ENCODE measurements around the gene NUDT22.

DNA sequence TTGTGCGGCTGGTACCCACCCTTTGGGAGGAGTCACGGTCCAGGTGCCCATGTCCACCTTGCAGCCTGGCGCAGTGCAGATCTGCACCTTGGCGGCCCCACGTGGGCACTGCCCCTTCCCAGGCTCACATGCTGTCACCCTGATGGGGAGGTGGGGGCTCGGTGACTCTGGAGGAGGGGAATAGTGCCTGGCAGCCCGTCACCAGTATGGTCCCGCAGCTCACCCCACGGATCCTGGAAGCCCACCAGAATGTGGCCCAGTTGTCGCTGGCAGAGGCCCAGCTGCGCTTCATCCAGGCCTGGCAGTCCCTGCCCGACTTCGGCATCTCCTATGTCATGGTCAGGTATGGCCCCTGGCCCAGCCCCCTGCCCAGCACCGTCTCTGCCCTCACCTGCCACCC, 5.3 kb upstream of the NUDT22 start:
- TF ChIP-seq, protein P1, sequence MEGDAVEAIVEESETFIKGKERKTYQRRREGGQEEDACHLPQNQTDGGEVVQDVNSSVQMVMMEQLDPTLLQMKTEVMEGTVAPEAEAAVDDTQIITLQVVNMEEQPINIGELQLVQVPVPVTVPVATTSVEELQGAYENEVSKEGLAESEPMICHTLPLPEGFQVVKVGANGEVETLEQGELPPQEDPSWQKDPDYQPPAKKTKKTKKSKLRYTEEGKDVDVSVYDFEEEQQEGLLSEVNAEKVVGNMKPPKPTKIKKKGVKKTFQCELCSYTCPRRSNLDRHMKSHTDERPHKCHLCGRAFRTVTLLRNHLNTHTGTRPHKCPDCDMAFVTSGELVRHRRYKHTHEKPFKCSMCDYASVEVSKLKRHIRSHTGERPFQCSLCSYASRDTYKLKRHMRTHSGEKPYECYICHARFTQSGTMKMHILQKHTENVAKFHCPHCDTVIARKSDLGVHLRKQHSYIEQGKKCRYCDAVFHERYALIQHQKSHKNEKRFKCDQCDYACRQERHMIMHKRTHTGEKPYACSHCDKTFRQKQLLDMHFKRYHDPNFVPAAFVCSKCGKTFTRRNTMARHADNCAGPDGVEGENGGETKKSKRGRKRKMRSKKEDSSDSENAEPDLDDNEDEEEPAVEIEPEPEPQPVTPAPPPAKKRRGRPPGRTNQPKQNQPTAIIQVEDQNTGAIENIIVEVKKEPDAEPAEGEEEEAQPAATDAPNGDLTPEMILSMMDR (optimal IDR thresholded peaks at IDR 0.05 in 1 of 3, IDR thresholded peaks at IDR 0.05 in 1 of 3, conservative IDR thresholded peaks at IDR 0.05 in 1 of 3; ENCODE audit: extremely low read depth in 1 of 3, insufficient read depth in 2 of 3, low read length in 3 of 3), result no peak
- TF ChIP-seq EZH2 (IDR thresholded peaks at IDR 0.05; ENCODE audit: low read length), result no peak
